GM12872 (cell line): ENCODE measurements around the gene PTPRN2.

Source experiments
- TF ChIP-seq, protein P1 (sequence below): IDR thresholded peaks from 3 replicates; pipeline ENCODE4 v1.5.1; 2011; ENCODE audit warnings: low read depth, mild to moderate bottlenecking, low read length, moderate library complexity; ENCODE audit not compliant: insufficient read depth

The PTPRN2 gene

DNA sequence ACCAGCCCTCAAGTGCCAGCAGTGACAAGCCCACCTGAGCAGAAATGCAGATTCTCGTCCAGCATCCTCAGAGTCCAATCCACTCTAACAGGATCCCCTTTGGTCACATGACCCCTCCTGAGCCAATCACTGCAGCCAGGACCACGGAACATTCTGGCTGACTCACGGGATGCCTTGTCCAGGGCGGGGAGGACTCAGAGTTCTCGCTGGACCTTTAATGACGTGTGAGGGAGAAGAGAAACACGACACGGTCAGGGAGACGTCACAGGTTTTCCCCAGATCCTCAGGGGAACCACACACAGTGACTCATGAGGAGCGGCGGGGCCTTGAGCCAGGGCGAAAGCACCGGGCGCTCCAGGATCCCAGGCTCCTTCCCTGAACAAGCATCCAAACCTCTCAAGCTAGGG lies 155.7 kb downstream of the PTPRN2 start:
- TF ChIP-seq, protein P1, sequence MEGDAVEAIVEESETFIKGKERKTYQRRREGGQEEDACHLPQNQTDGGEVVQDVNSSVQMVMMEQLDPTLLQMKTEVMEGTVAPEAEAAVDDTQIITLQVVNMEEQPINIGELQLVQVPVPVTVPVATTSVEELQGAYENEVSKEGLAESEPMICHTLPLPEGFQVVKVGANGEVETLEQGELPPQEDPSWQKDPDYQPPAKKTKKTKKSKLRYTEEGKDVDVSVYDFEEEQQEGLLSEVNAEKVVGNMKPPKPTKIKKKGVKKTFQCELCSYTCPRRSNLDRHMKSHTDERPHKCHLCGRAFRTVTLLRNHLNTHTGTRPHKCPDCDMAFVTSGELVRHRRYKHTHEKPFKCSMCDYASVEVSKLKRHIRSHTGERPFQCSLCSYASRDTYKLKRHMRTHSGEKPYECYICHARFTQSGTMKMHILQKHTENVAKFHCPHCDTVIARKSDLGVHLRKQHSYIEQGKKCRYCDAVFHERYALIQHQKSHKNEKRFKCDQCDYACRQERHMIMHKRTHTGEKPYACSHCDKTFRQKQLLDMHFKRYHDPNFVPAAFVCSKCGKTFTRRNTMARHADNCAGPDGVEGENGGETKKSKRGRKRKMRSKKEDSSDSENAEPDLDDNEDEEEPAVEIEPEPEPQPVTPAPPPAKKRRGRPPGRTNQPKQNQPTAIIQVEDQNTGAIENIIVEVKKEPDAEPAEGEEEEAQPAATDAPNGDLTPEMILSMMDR = no peak

DNA sequence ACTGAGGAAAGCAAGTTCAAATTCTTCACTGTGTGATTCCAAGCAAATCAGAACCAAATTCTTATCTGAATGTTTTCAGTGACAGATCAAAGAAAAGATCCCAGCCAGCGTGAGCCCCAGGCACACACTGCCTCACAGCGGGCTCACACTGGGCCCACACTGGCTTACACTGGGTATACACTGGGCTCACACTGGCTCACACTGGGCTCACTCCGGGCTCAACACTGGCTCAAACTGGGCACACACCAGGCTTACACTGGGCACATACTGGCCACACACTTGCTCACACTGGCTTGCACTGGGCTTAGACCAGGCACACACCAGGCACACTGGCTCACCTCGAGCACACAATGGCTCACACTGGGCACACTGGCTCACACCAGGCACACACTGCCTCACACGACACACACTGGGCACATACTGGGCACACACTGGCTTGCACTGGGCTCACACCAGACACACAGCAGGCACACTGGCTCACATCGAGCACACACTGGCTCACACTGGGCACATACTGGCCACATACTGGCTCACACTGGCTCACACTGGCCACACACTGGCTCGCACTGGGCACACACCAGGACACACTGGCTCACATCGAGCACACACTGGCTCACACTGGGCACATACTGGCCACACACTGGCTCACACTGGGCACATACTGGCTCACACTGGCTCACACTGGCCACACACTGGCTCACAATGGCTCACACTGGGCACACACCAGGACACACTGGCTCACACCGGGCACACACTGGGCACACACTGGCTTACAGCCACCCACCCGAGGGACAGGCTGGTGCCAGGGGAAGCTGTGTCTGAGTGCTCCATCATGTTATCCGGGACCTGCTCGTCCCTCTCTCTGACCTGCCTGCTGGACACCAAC lies 156.3 kb downstream of the PTPRN2 start:
- TF ChIP-seq, protein P1 = no peak

DNA sequence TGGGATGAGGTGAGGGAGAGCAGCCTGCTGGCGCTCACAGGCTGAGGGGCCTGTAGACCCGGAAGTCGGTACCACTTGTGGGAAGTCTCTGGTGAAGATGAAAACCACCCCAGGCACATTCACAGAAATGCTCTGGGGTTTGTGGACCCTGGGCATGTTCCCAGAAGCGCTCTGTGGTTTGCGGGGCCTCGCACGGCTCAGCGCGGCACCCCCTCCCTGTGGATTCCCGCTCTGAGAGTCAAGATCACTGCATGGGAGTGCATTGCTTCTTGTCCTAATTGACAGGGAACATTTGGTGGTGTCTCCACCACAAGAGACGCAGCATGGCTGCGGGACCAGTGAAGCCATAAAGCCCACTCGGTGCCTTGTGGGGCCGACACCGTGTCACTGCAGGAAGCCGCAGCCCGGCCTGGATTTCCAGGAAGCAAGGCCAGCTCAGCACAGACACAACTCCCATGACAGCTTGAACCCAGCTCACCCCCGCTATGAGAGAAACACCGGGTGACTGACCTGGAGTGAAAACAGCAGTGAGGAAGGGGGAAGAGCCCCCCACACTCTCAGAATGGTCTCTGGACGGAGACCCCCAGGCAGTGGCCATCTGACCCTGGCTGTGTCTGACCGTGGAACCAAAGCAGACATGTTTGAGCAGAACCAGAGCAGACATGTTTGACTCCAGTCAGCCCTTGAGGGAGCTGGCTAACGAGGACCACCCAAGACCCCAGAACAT lies 157.2 kb downstream of the PTPRN2 start:
- TF ChIP-seq, protein P1 = no peak

DNA sequence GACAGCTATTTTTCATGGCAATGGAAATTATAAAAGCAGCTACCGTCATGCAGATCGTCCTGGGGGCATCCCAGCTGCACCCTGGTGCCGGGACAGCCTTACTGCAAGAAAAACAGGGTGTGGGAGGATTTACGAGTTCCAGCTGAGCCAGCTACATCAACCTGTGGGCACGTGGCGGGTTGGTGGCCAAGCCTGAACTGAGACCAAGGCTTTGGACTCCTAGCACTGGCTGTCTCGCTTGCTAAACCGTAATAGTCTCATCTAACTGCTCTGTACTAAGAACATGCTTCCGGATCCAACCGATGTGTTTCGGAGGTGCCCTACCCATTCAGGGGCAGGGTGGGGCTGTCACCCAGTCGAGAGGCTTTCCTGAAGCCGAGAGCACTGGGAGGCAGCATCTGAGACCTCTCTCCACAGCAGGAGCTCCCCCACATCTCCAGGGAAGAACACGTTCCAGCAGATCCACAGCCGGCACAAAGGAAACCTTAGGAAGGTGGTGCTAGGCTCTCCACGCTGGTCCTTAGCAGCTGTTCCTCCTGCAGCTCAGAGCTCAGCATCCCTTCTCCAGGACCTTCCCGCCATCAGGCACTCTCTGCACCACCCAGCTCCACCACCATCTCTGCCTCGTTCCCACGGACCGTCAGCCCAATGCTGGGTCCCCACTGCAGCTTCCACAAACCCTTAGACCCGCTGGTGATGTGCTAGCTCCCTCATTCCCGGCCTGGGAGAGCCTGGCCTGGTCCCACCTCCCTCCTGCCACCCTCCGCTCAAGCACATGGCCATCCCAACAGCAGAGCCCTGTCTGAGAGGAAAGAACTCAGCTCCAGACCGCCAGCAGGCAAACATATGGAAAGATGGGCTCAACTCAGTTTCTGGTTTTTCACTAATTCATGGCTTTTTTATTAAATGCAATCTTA lies 158.5 kb downstream of the PTPRN2 start:
- TF ChIP-seq, protein P1 = no peak

DNA sequence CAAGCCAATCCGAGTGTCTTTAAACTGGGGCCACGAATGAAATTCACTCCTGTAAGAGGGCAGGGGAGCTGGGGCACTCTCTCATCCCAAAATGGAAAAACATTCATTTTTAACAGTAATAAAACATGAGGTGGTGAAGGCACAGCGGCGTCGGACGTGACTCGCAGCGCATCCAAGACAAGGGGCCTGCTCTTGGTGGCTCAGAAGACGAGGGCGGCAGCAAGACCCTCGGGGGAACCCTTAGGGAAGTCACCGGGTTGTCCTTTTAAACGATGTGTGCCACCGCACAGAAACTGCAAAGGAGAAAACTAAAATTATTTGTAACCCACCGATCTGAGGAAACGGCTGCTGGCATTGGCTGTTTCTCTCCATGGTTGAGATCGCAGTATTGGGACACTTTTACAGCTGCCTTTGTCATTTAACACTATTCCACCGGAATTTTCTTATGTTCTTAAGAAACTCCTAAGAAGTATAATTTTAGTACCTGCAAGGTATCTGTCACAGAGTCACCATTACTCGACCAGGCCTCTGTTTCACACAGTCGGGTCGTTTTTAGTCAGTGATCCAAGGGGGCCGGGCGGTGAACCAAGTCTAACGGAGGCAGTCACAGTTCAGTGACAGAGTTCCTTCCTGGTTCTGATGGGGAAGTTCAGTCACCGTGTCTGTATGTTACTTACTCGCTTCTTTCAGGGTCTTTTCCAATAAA lies 159.3 kb downstream of the PTPRN2 start:
- TF ChIP-seq, protein P1 = no peak

DNA sequence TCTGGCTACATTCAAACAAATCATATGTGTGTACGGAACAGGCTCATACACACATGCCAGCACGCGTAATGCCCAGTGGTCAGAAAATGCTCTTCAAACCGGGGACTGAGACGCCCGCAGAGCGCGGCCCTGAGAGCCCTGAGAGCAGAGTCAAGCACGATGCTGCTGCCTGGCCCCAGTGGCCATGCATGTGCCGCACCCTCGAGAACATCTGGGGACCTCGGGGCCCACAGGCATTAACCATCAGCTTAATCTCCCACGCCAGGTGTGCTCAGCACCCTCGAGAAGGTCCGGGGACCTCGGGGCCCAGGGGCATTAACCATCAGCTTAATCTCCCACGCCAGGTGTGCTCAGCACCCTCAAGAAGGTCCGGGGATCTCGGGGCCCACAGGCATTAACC lies 163.1 kb downstream of the PTPRN2 start:
- TF ChIP-seq, protein P1 = no peak

DNA sequence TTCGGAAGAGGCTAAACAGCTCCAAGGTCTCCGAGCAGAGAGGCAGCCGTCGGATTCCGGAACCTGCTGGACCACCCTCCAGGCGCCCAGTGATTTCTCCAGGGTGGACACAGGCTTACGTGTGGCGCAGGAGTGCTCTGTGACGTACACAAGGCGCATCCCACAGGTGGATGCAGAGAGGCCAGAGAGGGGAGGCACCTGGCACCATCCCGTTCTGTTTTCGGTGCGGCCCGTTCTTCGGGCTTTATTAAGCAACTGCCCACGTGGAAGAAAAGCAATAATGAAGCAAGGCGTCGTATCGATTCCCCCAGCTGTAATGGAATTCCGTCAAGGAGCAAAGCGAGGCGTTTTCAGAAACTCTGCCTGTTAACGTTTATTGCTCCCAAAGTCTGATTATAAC lies 163.6 kb downstream of the PTPRN2 start:
- TF ChIP-seq, protein P1 = no peak
